Measurements from ENCODE around the gene PRDX6. TPM values are rescaled to one million over a fixed set of nuclear protein-coding genes. Genes with fewer than 3 reads are reported as not detected.

Gene PRDX6
- total RNA-seq, 1 donor = 140 TPM

DNA sequence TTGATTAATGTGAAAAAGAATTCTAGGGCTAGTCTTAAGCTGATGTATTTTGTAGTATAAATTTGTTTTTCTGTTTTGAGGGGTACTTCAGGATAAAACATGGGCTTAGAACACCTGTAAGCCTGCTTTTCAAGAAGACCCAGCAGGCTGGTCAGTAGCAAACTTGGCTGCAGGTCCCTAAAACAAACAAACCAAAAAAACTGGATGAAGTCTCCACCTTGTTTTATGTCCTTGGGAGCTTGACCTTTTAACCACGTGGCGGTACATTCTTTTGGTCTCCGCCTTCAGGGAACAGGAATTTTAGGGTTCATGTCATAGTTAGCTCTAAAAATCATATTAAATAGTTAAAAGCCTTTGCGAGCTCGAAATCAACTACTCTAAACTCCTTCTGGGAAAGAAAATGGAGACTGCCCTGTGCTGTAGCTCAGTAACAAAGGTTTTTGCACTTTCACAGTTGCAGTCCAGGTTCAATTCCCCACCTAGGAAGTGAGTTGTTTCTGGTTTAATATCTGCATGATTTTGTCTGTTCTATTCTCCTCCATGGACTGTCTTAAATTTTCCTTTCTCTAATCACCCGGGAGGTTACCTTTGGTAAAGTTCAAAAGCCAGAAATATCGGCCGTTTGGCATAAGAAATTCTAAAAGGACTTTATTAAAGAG is 18.6 kb downstream of the PRDX6 start:
- TF ChIP-seq, protein P1, sequence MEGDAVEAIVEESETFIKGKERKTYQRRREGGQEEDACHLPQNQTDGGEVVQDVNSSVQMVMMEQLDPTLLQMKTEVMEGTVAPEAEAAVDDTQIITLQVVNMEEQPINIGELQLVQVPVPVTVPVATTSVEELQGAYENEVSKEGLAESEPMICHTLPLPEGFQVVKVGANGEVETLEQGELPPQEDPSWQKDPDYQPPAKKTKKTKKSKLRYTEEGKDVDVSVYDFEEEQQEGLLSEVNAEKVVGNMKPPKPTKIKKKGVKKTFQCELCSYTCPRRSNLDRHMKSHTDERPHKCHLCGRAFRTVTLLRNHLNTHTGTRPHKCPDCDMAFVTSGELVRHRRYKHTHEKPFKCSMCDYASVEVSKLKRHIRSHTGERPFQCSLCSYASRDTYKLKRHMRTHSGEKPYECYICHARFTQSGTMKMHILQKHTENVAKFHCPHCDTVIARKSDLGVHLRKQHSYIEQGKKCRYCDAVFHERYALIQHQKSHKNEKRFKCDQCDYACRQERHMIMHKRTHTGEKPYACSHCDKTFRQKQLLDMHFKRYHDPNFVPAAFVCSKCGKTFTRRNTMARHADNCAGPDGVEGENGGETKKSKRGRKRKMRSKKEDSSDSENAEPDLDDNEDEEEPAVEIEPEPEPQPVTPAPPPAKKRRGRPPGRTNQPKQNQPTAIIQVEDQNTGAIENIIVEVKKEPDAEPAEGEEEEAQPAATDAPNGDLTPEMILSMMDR (IDR thresholded peaks at IDR 0.05; ENCODE audit: extremely low read depth, low read depth, low read length) = no peak
- DNase-seq (ENCODE audit: insufficient read length, low spot score, missing footprints) = no peak

DNA sequence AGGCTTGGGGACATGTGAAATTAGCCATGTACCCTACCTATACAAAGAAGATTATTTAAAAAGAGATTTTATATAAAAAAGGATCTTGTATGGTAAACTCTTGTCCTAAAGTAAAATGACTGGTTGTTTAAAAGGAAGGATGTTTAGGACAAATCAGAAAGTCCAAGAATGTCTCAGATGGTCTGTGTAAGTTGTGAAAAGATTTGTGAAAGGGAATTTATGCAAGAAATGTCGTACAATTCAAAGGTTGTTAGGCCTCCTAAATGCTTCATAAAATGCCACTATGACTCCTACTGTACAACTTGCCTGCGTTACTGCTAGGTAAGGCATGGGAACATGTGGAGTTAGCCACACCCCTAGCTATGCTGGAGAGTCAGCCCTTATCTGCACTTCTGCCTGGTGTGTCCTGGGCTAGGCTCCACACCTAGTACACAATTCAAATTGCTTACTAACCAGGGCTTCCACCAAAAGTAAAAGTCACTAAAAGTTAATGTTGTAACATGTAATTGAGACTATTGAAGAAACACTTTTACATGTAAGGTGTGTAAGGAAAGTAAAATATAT is 19.7 kb downstream of the PRDX6 start:
- Histone ChIP-seq H3K4me1 (ENCODE audit: insufficient read depth, low read length) (no peaks in the 10 kb centered on the region), H3K27ac (ENCODE audit: low read depth, low read length) (no peak overlapping the region)
- TF ChIP-seq, protein P1 (IDR thresholded peaks at IDR 0.05; ENCODE audit: extremely low read depth, low read depth, low read length) = no peak

More for the DNA sequence above, 18.6 kb downstream of the PRDX6 start:
- no peaks in the 10 kb centered on the region for H3K79me2 ChIP-seq (ENCODE audit: insufficient read depth, low read length)
- H3K27ac ChIP-seq (ENCODE audit: low read depth, low read length) = no peak overlapping the region
- H3K9me3 ChIP-seq (ENCODE audit: low read depth, low read length) = no peaks in the 10 kb centered on the region
- H2AFZ ChIP-seq (ENCODE audit: low read length) = no peak overlapping the region
- no peaks in the 10 kb centered on the region for H3K36me3 ChIP-seq (ENCODE audit: insufficient read depth, low read length)
- no peaks in the 10 kb centered on the region for H3K4me1 ChIP-seq (ENCODE audit: insufficient read depth, low read length)
- no peaks in the 10 kb centered on the region for H4K20me1 ChIP-seq (ENCODE audit: insufficient read depth, low read length)
- H3K4me2 ChIP-seq (ENCODE audit: insufficient read depth, low read length) = no peak overlapping the region
- H3K27me3 ChIP-seq (ENCODE audit: insufficient read depth, low read length) = no peaks in the 10 kb centered on the region
- H3K4me3 ChIP-seq (ENCODE audit: insufficient read depth, low read length) = no peak overlapping the region

DNA sequence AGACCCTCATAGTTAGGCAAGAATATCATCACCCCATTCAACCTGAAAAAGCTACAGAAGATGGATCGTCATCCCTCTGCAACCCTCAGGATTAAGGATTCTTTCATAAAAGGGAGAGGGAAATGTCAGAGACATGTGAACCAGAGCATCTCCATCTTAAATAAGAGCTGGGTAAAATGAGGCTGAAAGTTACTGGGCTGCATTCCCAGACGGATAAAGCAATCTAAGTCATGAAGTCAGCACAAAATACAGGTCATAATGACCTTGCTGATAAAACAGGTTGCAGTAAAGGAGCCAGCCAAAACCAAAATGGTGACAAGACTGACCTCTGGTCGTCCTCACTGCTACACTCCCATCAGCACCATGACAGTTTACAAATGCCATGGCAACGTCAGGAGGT is 22.6 kb downstream of the PRDX6 start:
- Histone ChIP-seq H3K9me3 (ENCODE audit: low read depth, low read length) (no peaks in the 10 kb centered on the region), H3K4me3 (ENCODE audit: insufficient read depth, low read length) (no peak overlapping the region), H3K27me3 (ENCODE audit: insufficient read depth, low read length) (no peaks in the 10 kb centered on the region), H4K20me1 (ENCODE audit: insufficient read depth, low read length) (no peaks in the 10 kb centered on the region), H3K4me1 (ENCODE audit: insufficient read depth, low read length) (no peaks in the 10 kb centered on the region), H3K4me2 (ENCODE audit: insufficient read depth, low read length) (no peak overlapping the region), H3K36me3 (ENCODE audit: insufficient read depth, low read length) (no peaks in the 10 kb centered on the region), H3K27ac (ENCODE audit: low read depth, low read length) (no peak overlapping the region), H2AFZ (ENCODE audit: low read length) (no peak overlapping the region), H3K79me2 (ENCODE audit: insufficient read depth, low read length) (no peaks in the 10 kb centered on the region)
- TF ChIP-seq, protein P1 (IDR thresholded peaks at IDR 0.05; ENCODE audit: extremely low read depth, low read depth, low read length) = no peak
- DNase-seq (ENCODE audit: insufficient read length, low spot score, missing footprints) = no peak

More for the DNA sequence above, 19.7 kb downstream of the PRDX6 start:
- Histone ChIP-seq H3K9me3 (ENCODE audit: low read depth, low read length) (no peaks in the 10 kb centered on the region), H3K36me3 (ENCODE audit: insufficient read depth, low read length) (no peaks in the 10 kb centered on the region), H3K27me3 (ENCODE audit: insufficient read depth, low read length) (no peaks in the 10 kb centered on the region), H3K4me3 (ENCODE audit: insufficient read depth, low read length) (no peak overlapping the region), H4K20me1 (ENCODE audit: insufficient read depth, low read length) (no peaks in the 10 kb centered on the region), H3K4me2 (ENCODE audit: insufficient read depth, low read length) (no peak overlapping the region), H2AFZ (ENCODE audit: low read length) (no peak overlapping the region), H3K79me2 (ENCODE audit: insufficient read depth, low read length) (no peaks in the 10 kb centered on the region)
- no peak for DNase-seq (ENCODE audit: insufficient read length, low spot score, missing footprints)

DNA sequence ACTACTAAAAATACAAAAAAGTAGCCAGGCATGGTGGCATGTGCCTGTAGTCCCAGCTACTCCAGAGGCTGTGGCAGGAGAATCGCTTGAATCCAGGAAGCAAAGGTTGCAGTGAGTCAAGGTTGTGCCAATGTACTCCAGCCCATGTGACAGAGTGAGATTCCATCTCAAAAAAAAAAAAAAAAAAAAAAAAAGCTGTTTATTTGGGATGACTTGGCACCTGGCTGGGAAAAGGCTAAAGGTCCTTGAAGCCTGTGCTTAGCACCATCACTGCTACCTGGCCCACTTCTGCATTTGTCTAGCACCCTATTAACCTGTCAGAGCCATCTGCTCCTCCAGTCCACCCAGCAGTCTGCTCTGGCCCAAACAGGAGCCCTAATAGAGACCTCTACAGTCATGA is 25.0 kb downstream of the PRDX6 start:
- Histone ChIP-seq H3K79me2 (ENCODE audit: insufficient read depth, low read length) (no peaks in the 10 kb centered on the region), H3K36me3 (ENCODE audit: insufficient read depth, low read length) (no peaks in the 10 kb centered on the region), H2AFZ (ENCODE audit: low read length) (no peak overlapping the region), H3K4me3 (ENCODE audit: insufficient read depth, low read length) (no peak overlapping the region), H3K4me1 (ENCODE audit: insufficient read depth, low read length) (peaks cover 4% of the 10 kb centered on the region), H3K9me3 (ENCODE audit: low read depth, low read length) (no peaks in the 10 kb centered on the region), H3K27ac (ENCODE audit: low read depth, low read length) (no peak overlapping the region), H4K20me1 (ENCODE audit: insufficient read depth, low read length) (no peaks in the 10 kb centered on the region), H3K4me2 (ENCODE audit: insufficient read depth, low read length) (no peak overlapping the region), H3K27me3 (ENCODE audit: insufficient read depth, low read length) (no peaks in the 10 kb centered on the region)
- no peak for DNase-seq (ENCODE audit: insufficient read length, low spot score, missing footprints)
- TF ChIP-seq, protein P1 (IDR thresholded peaks at IDR 0.05; ENCODE audit: extremely low read depth, low read depth, low read length) = no peak
